GM10266 (cell line): Measurements from ENCODE around the gene HSPB7.
"Not testable (repeated sequence)": the region's sequence is repeated elsewhere in the genome, so short reads cannot be mapped to it uniquely, and the experiment has no call there.

Experiments used
- DNase-seq: peaks from one replicate; pipeline ENCODE4 v3.0.0; 2012; ENCODE audit errors: extremely low spot score
- CTCF ChIP-seq: IDR thresholded peaks from 2 replicates; pipeline ENCODE4 v1.5.1; 2012; ENCODE audit warnings: mild to moderate bottlenecking, low read depth; ENCODE audit not compliant: control insufficient read depth, insufficient read depth; ENCODE audit errors: missing control alignments

HSPB7 gene

GRCh38 chr1:16017461-16018303 is at the start of gene HSPB7:
TSS of gene HSPB7 (minus strand) at chr1:16018043. CDS start at chr1:16017963, 80 bp downstream.
- no peak for TF ChIP-seq CTCF
- no peak for DNase-seq

- no peak for DNase-seq
- no peak for TF ChIP-seq CTCF
These were observed 49.4 kb upstream of the HSPB7 start for GRCh38 chr1:16067127-16067768.

GRCh38 chr1:16066245-16066644 is 48.4 kb upstream of the HSPB7 start:
- no peak for DNase-seq
- TF ChIP-seq CTCF, result no peak

GRCh38 chr1:16065269-16065576 is 47.4 kb upstream of the HSPB7 start:
- no peak for TF ChIP-seq CTCF
- DNase-seq, result no peak

- no peak for DNase-seq
- TF ChIP-seq CTCF, result no peak
These were observed 46.9 kb upstream of the HSPB7 start for GRCh38 chr1:16064536-16065268.

- no peak for TF ChIP-seq CTCF
- DNase-seq, result no peak
These were observed 46.1 kb upstream of the HSPB7 start for GRCh38 chr1:16063921-16064320.

- no peak for DNase-seq
- no peak for TF ChIP-seq CTCF
These were observed 45.5 kb upstream of the HSPB7 start for GRCh38 chr1:16063226-16063829.

- DNase-seq, result not testable (repeated sequence)
These were observed 44.8 kb upstream of the HSPB7 start for GRCh38 chr1:16062687-16063075.

GRCh38 chr1:16061989-16062686 is 44.3 kb upstream of the HSPB7 start:
- not testable (repeated sequence) for DNase-seq
